Duodenal mucosa (tissue), 2 donors: ENCODE data around the gene P2RY11.

Experiments used
- H3K27ac ChIP-seq: one replicate; pipeline ENCODE4 v1.7.0; 2013; ENCODE audit warnings: low read depth, low read length
- H3K27me3 ChIP-seq, 2 donors: one replicate each; pipeline ENCODE4 v1.7.0; 2013; ENCODE audit warnings: low read length in 2 of 2, control low read depth in 1 of 2; ENCODE audit not compliant: insufficient read depth in 2 of 2, control insufficient read depth in 1 of 2
- H3K36me3 ChIP-seq, 2 donors: one replicate each; pipeline ENCODE4 v1.7.0; 2013; ENCODE audit warnings: low read length in 2 of 2, control low read depth in 1 of 2; ENCODE audit not compliant: insufficient read depth in 2 of 2, control insufficient read depth in 1 of 2
- H3K4me1 ChIP-seq, 2 donors: one replicate each; pipeline ENCODE4 v1.7.0; 2013; ENCODE audit warnings: low read length in 2 of 2, control low read depth in 1 of 2; ENCODE audit not compliant: insufficient read depth in 2 of 2, control insufficient read depth in 1 of 2
- H3K4me3 ChIP-seq, 2 donors: one replicate each; pipeline ENCODE4 v1.7.0; 2013; ENCODE audit warnings: low read length in 2 of 2, low read depth in 1 of 2
- H3K9ac ChIP-seq, 2 donors: one replicate each; pipeline ENCODE4 v1.7.0; 2013; ENCODE audit warnings: low read length in 2 of 2, low read depth in 1 of 2
- H3K9me3 ChIP-seq, 2 donors: one replicate each; pipeline ENCODE4 v1.7.0; 2013; ENCODE audit warnings: low read length in 2 of 2, control low read depth in 1 of 2; ENCODE audit not compliant: control insufficient read depth in 1 of 2

The P2RY11 gene

GRCh38 chr19:10105509-10106099 lies 5.9 kb upstream of the P2RY11 start:
- Histone ChIP-seq H3K9me3 (no peaks in the 10 kb centered on the region), H3K4me1 (peaks cover 22 to 26% of the 10 kb centered on the region in 2 donors), H3K9ac (no peak overlapping the region), H3K4me3 (peak overlapping the region in 1 of 2 donors; percentile 57), H3K36me3 (peaks cover 21 to 31% of the 10 kb centered on the region in 2 donors), H3K27ac (peak overlapping the region; percentile 34), H3K27me3 (no peaks in the 10 kb centered on the region)

DNA sequence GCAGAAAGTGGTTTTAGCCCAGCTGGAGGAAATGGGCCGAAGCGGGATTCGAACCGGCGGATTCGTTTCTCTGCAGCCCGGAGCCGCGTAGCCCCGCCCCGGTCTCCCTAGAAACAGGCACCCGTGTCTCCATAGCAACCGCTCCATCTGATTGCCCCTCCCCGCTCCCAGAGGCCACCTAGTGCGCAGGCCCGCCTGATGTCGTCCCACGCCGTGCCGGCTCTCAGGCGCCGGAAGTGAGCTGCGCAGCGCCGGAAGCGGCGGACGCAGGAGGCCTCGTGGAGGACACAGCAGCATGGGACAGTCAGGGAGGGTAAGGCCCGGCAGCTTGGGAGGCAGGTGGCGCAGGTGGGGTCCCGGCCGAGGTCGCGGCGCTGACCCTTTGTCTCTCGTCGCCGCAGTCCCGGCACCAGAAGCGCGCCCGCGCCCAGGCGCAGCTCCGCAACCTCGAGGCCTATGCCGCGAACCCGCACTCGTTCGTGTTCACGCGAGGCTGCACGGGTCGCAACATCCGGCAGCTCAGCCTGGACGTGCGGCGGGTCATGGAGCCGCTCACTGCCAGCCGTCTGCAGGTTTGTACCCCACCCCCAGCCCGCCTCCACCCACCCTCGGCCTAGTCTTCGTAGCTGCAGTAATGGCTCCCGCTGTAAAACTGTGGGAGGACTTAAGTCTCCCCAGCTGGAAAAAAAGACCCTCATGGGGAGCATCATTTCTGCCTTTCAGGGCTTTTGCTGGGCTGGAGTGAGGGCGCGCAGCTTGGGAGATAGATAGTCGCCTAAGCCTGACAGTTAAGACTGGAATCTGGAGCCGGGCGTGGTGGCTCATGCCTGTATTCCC lies 5.2 kb upstream of the P2RY11 start, which contains the start of gene PPAN:
PPAN (plus strand) TSS at position 263 of the 837 bp plus-strand sequence; CDS start at position 296, 33 bp downstream.
- peak within 1 kb of the TSS; percentile 78 to 88 for H3K4me3 ChIP-seq
- H3K27me3 ChIP-seq = no peaks in the 10 kb centered on the region
- peak within 1 kb of the TSS; percentile 68 to 85 for H3K9ac ChIP-seq
- H3K27ac ChIP-seq = peak within 1 kb of the TSS; percentile 34
- peaks cover 22 to 26% of the 10 kb centered on the region in 2 donors for H3K4me1 ChIP-seq
- H3K36me3 ChIP-seq = peaks cover 21 to 37% of the 10 kb centered on the region in 2 donors
- no peaks in the 10 kb centered on the region for H3K9me3 ChIP-seq

- Histone ChIP-seq H3K9ac (peak overlapping the region; percentile 68 to 85), H3K27ac (no peak overlapping the region), H3K36me3 (peaks cover 21 to 39% of the 10 kb centered on the region in 2 donors), H3K27me3 (no peaks in the 10 kb centered on the region), H3K4me3 (peak overlapping the region; percentile 78 to 88), H3K4me1 (peaks cover 20 to 27% of the 10 kb centered on the region in 2 donors), H3K9me3 (no peaks in the 10 kb centered on the region)
Observed at GRCh38 chr19:10107254-10107653, 4.2 kb upstream of the P2RY11 start.

DNA sequence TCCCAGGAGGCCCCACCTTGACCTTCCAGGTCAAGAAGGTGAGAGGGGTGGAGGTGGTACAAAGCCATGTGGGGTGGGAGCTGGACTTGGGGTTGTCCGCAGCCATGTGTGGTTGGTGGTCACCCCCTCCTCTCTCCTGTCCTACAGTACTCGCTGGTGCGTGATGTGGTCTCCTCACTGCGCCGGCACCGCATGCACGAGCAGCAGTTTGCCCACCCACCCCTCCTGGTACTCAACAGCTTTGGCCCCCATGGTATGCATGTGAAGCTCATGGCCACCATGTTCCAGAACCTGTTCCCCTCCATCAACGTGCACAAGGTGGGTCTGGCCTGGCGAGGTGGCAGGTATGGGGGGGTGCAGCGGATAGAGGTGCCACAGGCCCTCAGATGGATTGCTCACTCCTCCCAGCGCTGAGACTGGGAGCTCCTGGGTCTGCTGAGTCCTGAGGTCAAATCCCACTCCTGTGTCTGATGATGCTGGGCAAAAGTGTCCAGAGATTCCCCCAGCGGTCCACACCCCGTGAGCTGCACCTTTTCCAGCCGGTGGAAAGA lies 3.6 kb upstream of the P2RY11 start:
- Histone ChIP-seq H3K9ac (no peak overlapping the region), H3K27ac (no peak overlapping the region), H3K4me3 (peak overlapping the region in 1 of 2 donors; percentile 78), H3K9me3 (no peaks in the 10 kb centered on the region), H3K27me3 (no peaks in the 10 kb centered on the region), H3K4me1 (peaks cover 17 to 31% of the 10 kb centered on the region in 2 donors), H3K36me3 (peaks cover 21 to 39% of the 10 kb centered on the region in 2 donors)

DNA sequence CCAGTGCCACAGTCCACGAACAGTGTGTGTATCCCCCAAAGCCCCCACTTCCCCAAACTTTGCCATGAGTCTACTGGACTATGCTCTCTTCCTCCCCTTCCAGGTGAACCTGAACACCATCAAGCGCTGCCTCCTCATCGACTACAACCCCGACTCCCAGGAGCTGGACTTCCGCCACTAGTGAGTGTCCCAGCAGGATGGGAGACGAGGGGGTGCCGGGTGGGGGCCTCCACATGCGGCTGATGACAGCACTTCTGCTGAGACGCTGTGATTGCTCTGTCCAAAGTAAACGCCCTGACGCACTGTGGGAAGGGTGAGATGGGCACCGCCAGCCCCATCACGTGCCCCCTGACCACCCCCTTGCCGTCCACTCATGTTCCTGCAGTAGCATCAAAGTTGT lies 2.0 kb upstream of the P2RY11 start:
- peaks cover 21 to 44% of the 10 kb centered on the region in 2 donors for H3K36me3 ChIP-seq
- H3K27me3 ChIP-seq = no peaks in the 10 kb centered on the region
- H3K9me3 ChIP-seq = no peaks in the 10 kb centered on the region
- H3K9ac ChIP-seq = no peak overlapping the region
- no peak overlapping the region for H3K27ac ChIP-seq
- peaks cover 21 to 39% of the 10 kb centered on the region in 2 donors for H3K4me1 ChIP-seq
- H3K4me3 ChIP-seq = no peak overlapping the region

GRCh38 chr19:10110076-10110971 lies 1.2 kb upstream of the P2RY11 start:
- Histone ChIP-seq H3K9me3 (no peaks in the 10 kb centered on the region), H3K4me1 (peaks cover 21 to 37% of the 10 kb centered on the region in 2 donors), H3K36me3 (peaks cover 21 to 52% of the 10 kb centered on the region in 2 donors), H3K4me3 (no peak overlapping the region), H3K27ac (no peak overlapping the region), H3K27me3 (no peaks in the 10 kb centered on the region), H3K9ac (no peak overlapping the region)

- H3K27me3 ChIP-seq = no peaks in the 10 kb centered on the region
- peaks cover 21 to 58% of the 10 kb centered on the region in 2 donors for H3K36me3 ChIP-seq
- H3K9ac ChIP-seq = no peak overlapping the region
- peaks cover 16 to 30% of the 10 kb centered on the region in 2 donors for H3K4me1 ChIP-seq
- no peak overlapping the region for H3K27ac ChIP-seq
- no peak overlapping the region for H3K4me3 ChIP-seq
- no peaks in the 10 kb centered on the region for H3K9me3 ChIP-seq
Observed at GRCh38 chr19:10110972-10111317, 548 bp upstream of the P2RY11 start.

- no peak overlapping the region for H3K27ac ChIP-seq
- no peak overlapping the region for H3K9ac ChIP-seq
- no peaks in the 10 kb centered on the region for H3K27me3 ChIP-seq
- H3K4me3 ChIP-seq = peak overlapping the region; percentile 32 to 35
- H3K36me3 ChIP-seq = peaks cover 30 to 70% of the 10 kb centered on the region in 2 donors
- H3K4me1 ChIP-seq = peaks cover 11 to 24% of the 10 kb centered on the region in 2 donors
- no peaks in the 10 kb centered on the region for H3K9me3 ChIP-seq
Observed at GRCh38 chr19:10112037-10112761, 706 bp downstream of the P2RY11 start.

- Histone ChIP-seq H3K36me3 (peaks cover 28 to 72% of the 10 kb centered on the region in 2 donors), H3K4me3 (peak overlapping the region in 1 of 2 donors; percentile 22), H3K27ac (no peak overlapping the region), H3K9ac (no peak overlapping the region), H3K9me3 (no peaks in the 10 kb centered on the region), H3K4me1 (peaks cover 4 to 15% of the 10 kb centered on the region in 2 donors), H3K27me3 (no peaks in the 10 kb centered on the region)
Observed at GRCh38 chr19:10112895-10113591, 1.6 kb downstream of the P2RY11 start.
